Caco-2 (cell line): ENCODE measurements around the gene CEP72. TPM values are rescaled to one million over a fixed set of nuclear protein-coding genes. Genes with fewer than 3 reads are reported as not detected.

Experiments
- BruUV-seq: library from RNA; stranded (reverse); fragments of 400-500 nt; replicated peaks from 2 replicates; lab custom pipeline; 2021; lab: Mats Ljungman, UMichigan
- CTCF ChIA-PET: fragments of 300-600 bp; sonication (Branson Sonifier 250); formaldehyde crosslinking; loops from one replicate; lab custom pipeline; 2022; ENCODE audit warnings: antibody characterized with exemption; lab: Charles Lee
- POLR2A ChIA-PET: fragments of 300-600 bp; sonication (Branson Sonifier 250); formaldehyde crosslinking; loops from one replicate; lab custom pipeline; 2022; ENCODE audit warnings: antibody characterized with exemption; lab: Charles Lee
- DNase-seq, 2 experiments: peaks; one replicate each; pipeline versions ENCODE4 v3.0.0 to v3.0.0-alpha.2; 2020 to 2022
- H3K27me3 ChIP-seq: replicated peaks from 2 replicates; pipeline ENCODE4 v1.6.0; 2011; ENCODE audit warnings: low read length; ENCODE audit not compliant: control insufficient read depth, insufficient read depth
- H3K36me3 ChIP-seq: 2 replicates; pipeline ENCODE4 v1.5.1; 2011; ENCODE audit warnings: low read length; ENCODE audit not compliant: control insufficient read depth, insufficient read depth
- H3K4me1 ChIP-seq: fragments of 250-450 bp; sonication (Bioruptor Pico); 2 replicates; pipeline ENCODE4 v1.5.1; 2020; ENCODE audit warnings: mild to moderate bottlenecking
- H3K4me3 ChIP-seq: 2 replicates; pipeline ENCODE4 v1.5.1; 2011; ENCODE audit warnings: low read depth, mild to moderate bottlenecking, control low read depth, low read length
- H3K9me3 ChIP-seq: fragments of 250-450 bp; sonication (Bioruptor Pico); 2 replicates; pipeline ENCODE4 v1.5.1; 2020; ENCODE audit warnings: mild to moderate bottlenecking, moderate library complexity
- H3K27ac Mint-ChIP-seq: one replicate; pipeline ENCODE4 v1.8.0; 2022; ENCODE audit warnings: mixed read lengths; ENCODE audit not compliant: unreplicated experiment
- H3K27me3 Mint-ChIP-seq: one replicate; pipeline ENCODE4 v1.8.0; 2022; ENCODE audit warnings: mixed read lengths; ENCODE audit not compliant: insufficient read depth, unreplicated experiment
- H3K36me3 Mint-ChIP-seq: one replicate; pipeline ENCODE4 v1.8.0; 2022; ENCODE audit warnings: mild to moderate bottlenecking, mixed read lengths; ENCODE audit not compliant: insufficient read depth, unreplicated experiment
- H3K4me1 Mint-ChIP-seq: one replicate; pipeline ENCODE4 v1.8.0; 2022; ENCODE audit warnings: low read depth, mixed read lengths; ENCODE audit not compliant: unreplicated experiment
- H3K4me3 Mint-ChIP-seq: one replicate; pipeline ENCODE4 v1.8.0; 2022; ENCODE audit warnings: mild to moderate bottlenecking, moderate library complexity, mixed read lengths; ENCODE audit not compliant: unreplicated experiment
- H3K9me3 Mint-ChIP-seq: one replicate; pipeline ENCODE4 v1.8.0; 2022; ENCODE audit warnings: mixed read lengths; ENCODE audit not compliant: unreplicated experiment
- intact Hi-C: fragments of 100-400 bp; cut with micrococcal nuclease; formaldehyde crosslinking; loops from one replicate; pipeline ENCODE4 v1.10.0; 2022; ENCODE audit not compliant: unreplicated experiment
- total RNA-seq: library from RNA; stranded (reverse); gene quantifications from 2 replicates; pipeline ENCODE4 v1.2.3, GENCODE V29; 2022
- TF ChIP-seq, protein P1 (sequence below), 2 experiments: fragments of 200-600 bp in 1 of 2; IDR thresholded peaks; 1 replicate in 1 of 2; 2 replicates in 1 of 2; pipeline versions ENCODE4 v1.5.1 to v1.8.0; 2011 to 2022; ENCODE audit warnings: antibody characterized with exemption in 1 of 2, control low read depth in 1 of 2, inconsistent platforms in 1 of 2, low read depth in 1 of 2, low read length in 1 of 2, mild to moderate bottlenecking in 1 of 2, moderate library complexity in 1 of 2; ENCODE audit not compliant: insufficient read depth in 1 of 2, severe bottlenecking in 1 of 2, unreplicated experiment in 1 of 2

The CEP72 gene
- total RNA-seq, 1 experiment from 2014 or later: 36.6 TPM

DNA sequence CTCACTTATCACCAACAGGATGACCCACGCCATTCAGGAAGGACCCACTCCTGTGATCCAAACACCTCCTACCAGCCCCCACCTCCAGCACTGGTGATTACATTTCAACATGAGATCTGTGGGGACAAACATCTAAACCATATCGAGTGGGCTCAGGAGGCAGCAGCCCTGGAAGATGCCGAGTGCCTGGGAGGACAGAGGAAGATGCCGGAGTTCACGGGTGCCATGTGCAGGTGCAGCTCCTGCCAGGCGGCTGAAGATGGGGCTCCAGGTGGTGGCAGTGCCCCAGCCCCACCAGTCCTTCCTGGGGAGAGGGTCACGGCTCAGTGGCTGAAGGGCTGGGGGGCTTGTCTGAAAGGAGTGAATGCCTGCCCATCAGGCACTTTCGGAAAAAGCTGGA, 6.1 kb upstream of the CEP72 start:
- intact Hi-C loops: no loop called here
- Histone ChIP-seq H3K27me3 (no peaks in the 10 kb centered on the region), H3K4me1 (no peaks in the 10 kb centered on the region), H3K4me3 (no peak overlapping the region), H3K36me3 (no peaks in the 10 kb centered on the region), H3K9me3 (no peaks in the 10 kb centered on the region)
- peak in 1 of 2 experiments; percentile 24 for DNase-seq
- Mint-ChIP-seq H3K27me3 (peaks cover 3% of the 10 kb centered on the region), H3K4me3 (no peak overlapping the region), H3K27ac (no peak overlapping the region), H3K9me3 (no peaks in the 10 kb centered on the region), H3K36me3 (peaks cover 6% of the 10 kb centered on the region), H3K4me1 (peaks cover 2% of the 10 kb centered on the region)
- no TSS peak for BruUV-seq
- ChIA-PET CTCF (no interaction called here), POLR2A (no interaction called here)
- TF ChIP-seq, protein P1, sequence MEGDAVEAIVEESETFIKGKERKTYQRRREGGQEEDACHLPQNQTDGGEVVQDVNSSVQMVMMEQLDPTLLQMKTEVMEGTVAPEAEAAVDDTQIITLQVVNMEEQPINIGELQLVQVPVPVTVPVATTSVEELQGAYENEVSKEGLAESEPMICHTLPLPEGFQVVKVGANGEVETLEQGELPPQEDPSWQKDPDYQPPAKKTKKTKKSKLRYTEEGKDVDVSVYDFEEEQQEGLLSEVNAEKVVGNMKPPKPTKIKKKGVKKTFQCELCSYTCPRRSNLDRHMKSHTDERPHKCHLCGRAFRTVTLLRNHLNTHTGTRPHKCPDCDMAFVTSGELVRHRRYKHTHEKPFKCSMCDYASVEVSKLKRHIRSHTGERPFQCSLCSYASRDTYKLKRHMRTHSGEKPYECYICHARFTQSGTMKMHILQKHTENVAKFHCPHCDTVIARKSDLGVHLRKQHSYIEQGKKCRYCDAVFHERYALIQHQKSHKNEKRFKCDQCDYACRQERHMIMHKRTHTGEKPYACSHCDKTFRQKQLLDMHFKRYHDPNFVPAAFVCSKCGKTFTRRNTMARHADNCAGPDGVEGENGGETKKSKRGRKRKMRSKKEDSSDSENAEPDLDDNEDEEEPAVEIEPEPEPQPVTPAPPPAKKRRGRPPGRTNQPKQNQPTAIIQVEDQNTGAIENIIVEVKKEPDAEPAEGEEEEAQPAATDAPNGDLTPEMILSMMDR (IDR thresholded peaks at IDR 0.05; ENCODE audit: insufficient read depth in 1 of 2, low read depth in 1 of 2, low read length in 1 of 2, severe bottlenecking in 1 of 2, unreplicated experiment in 1 of 2): no peak

DNA sequence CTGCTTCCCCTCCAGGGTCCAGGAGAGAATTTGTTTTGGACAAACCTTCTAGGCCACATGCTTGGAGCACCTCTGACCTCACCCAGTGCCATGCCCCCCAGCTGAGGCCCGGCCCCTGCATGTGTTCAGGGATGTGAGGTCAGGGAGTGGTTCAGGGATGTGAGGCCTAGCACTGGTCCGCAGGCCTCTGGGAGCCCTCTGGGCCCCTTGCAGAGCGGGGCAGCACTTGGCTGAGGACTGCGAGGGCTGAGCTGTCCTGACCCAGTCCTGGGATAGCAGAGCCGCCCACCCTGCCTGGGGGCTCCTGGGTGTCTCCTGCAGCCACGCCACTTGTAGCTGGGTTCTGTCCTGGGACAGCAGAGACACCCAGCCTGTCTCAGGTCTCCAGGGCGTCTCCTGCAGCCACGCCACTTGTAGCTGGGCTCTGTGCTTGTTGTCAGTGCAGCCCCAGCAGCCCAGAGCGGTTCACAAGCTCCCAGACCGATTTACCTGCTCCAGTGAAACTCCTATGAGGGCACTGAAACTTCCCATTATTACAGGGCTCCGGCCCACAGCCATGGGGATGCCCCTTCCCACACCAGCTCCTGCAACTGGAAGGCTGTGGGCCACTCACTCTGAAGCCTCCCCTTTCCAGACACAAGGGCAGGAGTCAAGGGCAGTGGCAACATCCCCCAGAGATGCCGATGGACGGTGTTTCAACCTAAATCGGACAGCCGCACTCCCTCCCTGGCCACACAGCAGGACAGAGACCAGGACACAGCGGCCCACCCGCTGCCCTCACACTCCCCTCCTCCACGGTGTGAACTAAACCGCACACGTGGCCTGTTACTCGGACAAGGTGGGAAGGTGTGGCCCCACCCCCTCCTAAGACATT, 5.4 kb upstream of the CEP72 start:
- no peaks in the 10 kb centered on the region for H3K27me3 ChIP-seq
- no peak overlapping the region for H3K4me3 Mint-ChIP-seq

More for the DNA sequence above, 5.4 kb upstream of the CEP72 start:
- Mint-ChIP-seq H3K4me1 (peaks cover 7% of the 10 kb centered on the region), H3K27me3 (peaks cover 3% of the 10 kb centered on the region), H3K36me3 (peaks cover 10% of the 10 kb centered on the region), H3K27ac (no peak overlapping the region), H3K9me3 (no peaks in the 10 kb centered on the region)
- intact Hi-C loops: no loop called here
- DNase-seq: peak in 1 of 2 experiments; percentile 29
- CTCF ChIA-PET: no interaction called here
- Histone ChIP-seq H3K9me3 (no peaks in the 10 kb centered on the region), H3K4me3 (no peak overlapping the region), H3K4me1 (peaks cover 4% of the 10 kb centered on the region; the same call in 1 of the 2 replicates), H3K36me3 (no peaks in the 10 kb centered on the region)
- POLR2A ChIA-PET: no interaction called here
- BruUV-seq: no TSS peak
- TF ChIP-seq, protein P1 (IDR thresholded peaks at IDR 0.05; ENCODE audit: insufficient read depth in 1 of 2, low read depth in 1 of 2, low read length in 1 of 2, severe bottlenecking in 1 of 2, unreplicated experiment in 1 of 2): no peak
